ENCODE results near the gene SPAG17.

Gene SPAG17

GRCh38 chr1:118185084-118185832, at the start of gene SPAG17:
SPAG17 (minus strand) TSS chr1:118185228; CDS start chr1:118185157, 71 bp downstream.
- no peak for DNase-seq (ENCODE audit: low read depth)

GRCh38 chr1:118225471-118225870, 40.4 kb upstream of the SPAG17 start:
- no peak for DNase-seq (ENCODE audit: low read depth)

- DNase-seq (ENCODE audit: low read depth): no peak
Observed at GRCh38 chr1:118223426-118223825, 38.4 kb upstream of the SPAG17 start.

- no peak for DNase-seq (ENCODE audit: low read depth)
Observed at GRCh38 chr1:118219438-118219837, 34.4 kb upstream of the SPAG17 start.

- DNase-seq (ENCODE audit: low read depth): no peak
Observed at GRCh38 chr1:118217141-118217838, 32.3 kb upstream of the SPAG17 start.

- no peak for DNase-seq (ENCODE audit: low read depth)
Observed at GRCh38 chr1:118214866-118215265, 29.8 kb upstream of the SPAG17 start.

GRCh38 chr1:118210723-118211110, 25.7 kb upstream of the SPAG17 start:
- DNase-seq (ENCODE audit: low read depth): no peak

GRCh38 chr1:118210051-118210722, 25.2 kb upstream of the SPAG17 start:
- no peak for DNase-seq (ENCODE audit: low read depth)

GRCh38 chr1:118209648-118210047, 24.6 kb upstream of the SPAG17 start:
- DNase-seq (ENCODE audit: low read depth): no peak

- DNase-seq (ENCODE audit: low read depth): no peak
Observed at GRCh38 chr1:118206966-118207365, 21.9 kb upstream of the SPAG17 start.

- DNase-seq (ENCODE audit: low read depth): no peak
Observed at GRCh38 chr1:118204648-118205047, 19.6 kb upstream of the SPAG17 start.

GRCh38 chr1:118204105-118204504, 19.1 kb upstream of the SPAG17 start:
- no peak for DNase-seq (ENCODE audit: low read depth)

GRCh38 chr1:118202076-118202608, 17.1 kb upstream of the SPAG17 start:
- DNase-seq (ENCODE audit: low read depth): no peak

GRCh38 chr1:118201524-118201923, 16.5 kb upstream of the SPAG17 start:
- DNase-seq (ENCODE audit: low read depth): no peak

- no peak for DNase-seq (ENCODE audit: low read depth)
Observed at GRCh38 chr1:118200836-118201235, 15.8 kb upstream of the SPAG17 start.

- no peak for DNase-seq (ENCODE audit: low read depth)
Observed at GRCh38 chr1:118190561-118190960, 5.5 kb upstream of the SPAG17 start.

GRCh38 chr1:118189564-118189963, 4.5 kb upstream of the SPAG17 start:
- no peak for DNase-seq (ENCODE audit: low read depth)

GRCh38 chr1:118188411-118188810, 3.4 kb upstream of the SPAG17 start:
- no peak for DNase-seq (ENCODE audit: low read depth)

- no peak for DNase-seq (ENCODE audit: low read depth)
Observed at GRCh38 chr1:118186026-118186425, 998 bp upstream of the SPAG17 start.

GRCh38 chr1:118184739-118185083, 317 bp downstream of the SPAG17 start:
- DNase-seq (ENCODE audit: low read depth): no peak

- no peak for DNase-seq (ENCODE audit: low read depth)
Observed at GRCh38 chr1:118183586-118183985, 1.4 kb downstream of the SPAG17 start.

GRCh38 chr1:118177998-118178397, 7.0 kb downstream of the SPAG17 start:
- no peak for DNase-seq (ENCODE audit: low read depth)

GRCh38 chr1:118169016-118169415, 16.0 kb downstream of the SPAG17 start:
- DNase-seq (ENCODE audit: low read depth): no peak
